Jurkat, Clone E6-1 (cell line): ENCODE data around the gene SLC16A5. TPM values are rescaled to one million over a fixed set of nuclear protein-coding genes. Genes with fewer than 3 reads are reported as not detected.
"Not testable (repeated sequence)": the region's sequence is repeated elsewhere in the genome, so short reads cannot be mapped to it uniquely, and the experiment has no call there.

Experiments used
- DNase-seq: peaks from one replicate; pipeline ENCODE4 v3.0.0-alpha.2; 2011; ENCODE audit warnings: low read depth, low spot score
- H3K4me3 ChIP-seq: 2 replicates; pipeline ENCODE4 v1.5.1; 2011; ENCODE audit warnings: mild to moderate bottlenecking, low read length, control low read depth, moderate library complexity
- polyA plus RNA-seq: library from polyadenylated mRNA; unstranded; fragments of >200 nt; gene quantifications from one replicate; pipeline ENCODE4 v1.2.1, GENCODE V29; 2012; ENCODE audit warnings: missing spikeins; ENCODE audit not compliant: insufficient read length, insufficient read depth

SLC16A5 gene
- polyA plus RNA-seq = not detected

- no peak within 1 kb of the TSS; the same call in 1 of the 2 replicates for H3K4me3 ChIP-seq
- no peak for DNase-seq
Observed at GRCh38 chr17:75087558-75088453, at the start of gene SLC16A5. SLC16A5 (plus strand) TSS chr17:75087954; CDS start chr17:75093637, 5,683 bp downstream.

GRCh38 chr17:75039238-75039637, 48.5 kb upstream of the SLC16A5 start:
- DNase-seq = no peak
- H3K4me3 ChIP-seq = no peak overlapping the region

- no peak for DNase-seq
- no peak overlapping the region for H3K4me3 ChIP-seq
Observed at GRCh38 chr17:75041656-75042280, 46.0 kb upstream of the SLC16A5 start.

- not testable (repeated sequence) for H3K4me3 ChIP-seq, DNase-seq
Observed at GRCh38 chr17:75043789-75044188, 44.0 kb upstream of the SLC16A5 start.

- no peak for DNase-seq
- no peak overlapping the region for H3K4me3 ChIP-seq
Observed at GRCh38 chr17:75044716-75045115, 43.0 kb upstream of the SLC16A5 start.

- H3K4me3 ChIP-seq = peak overlapping the region; percentile 91
- DNase-seq = not testable (repeated sequence)
Observed at GRCh38 chr17:75045946-75046406, 41.8 kb upstream of the SLC16A5 start.

GRCh38 chr17:75046407-75047289, 41.1 kb upstream of the SLC16A5 start, which contains the start of the genes ATP5PD and KCTD2:
ATP5PD (minus strand) TSS chr17:75046969; CDS start chr17:75042650, 4,319 bp downstream.
KCTD2 (plus strand) TSS chr17:75047225; CDS start chr17:75047251, 26 bp downstream.
- peak; percentile 90 for DNase-seq
- H3K4me3 ChIP-seq = peak within 1 kb of the TSS; percentile 91

- DNase-seq = no peak
- H3K4me3 ChIP-seq = peak overlapping the region; percentile 91
Observed at GRCh38 chr17:75047398-75048098, 40.2 kb upstream of the SLC16A5 start.

GRCh38 chr17:75048249-75048878, 39.4 kb upstream of the SLC16A5 start:
- peak overlapping the region; percentile 91 for H3K4me3 ChIP-seq

GRCh38 chr17:75049057-75049456, 38.7 kb upstream of the SLC16A5 start:
- no peak for DNase-seq
- no peak overlapping the region for H3K4me3 ChIP-seq

More at GRCh38 chr17:75048249-75048878, 39.4 kb upstream of the SLC16A5 start:
- DNase-seq = no peak

- DNase-seq = no peak
- no peak overlapping the region for H3K4me3 ChIP-seq
Observed at GRCh38 chr17:75049706-75050105, 38.0 kb upstream of the SLC16A5 start.

- no peak overlapping the region for H3K4me3 ChIP-seq
- DNase-seq = no peak
Observed at GRCh38 chr17:75051941-75052340, 35.8 kb upstream of the SLC16A5 start.

- H3K4me3 ChIP-seq = no peak overlapping the region
- no peak for DNase-seq
Observed at GRCh38 chr17:75059369-75060345, 28.1 kb upstream of the SLC16A5 start.

GRCh38 chr17:75060434-75061054, 27.2 kb upstream of the SLC16A5 start:
- no peak for DNase-seq
- no peak overlapping the region for H3K4me3 ChIP-seq

GRCh38 chr17:75061055-75061438, 26.7 kb upstream of the SLC16A5 start:
- DNase-seq = no peak
- no peak overlapping the region for H3K4me3 ChIP-seq

- no peak overlapping the region for H3K4me3 ChIP-seq
- no peak for DNase-seq
Observed at GRCh38 chr17:75061618-75062017, 26.1 kb upstream of the SLC16A5 start.
